ENCODE results near the gene SIAH1.

DNA sequence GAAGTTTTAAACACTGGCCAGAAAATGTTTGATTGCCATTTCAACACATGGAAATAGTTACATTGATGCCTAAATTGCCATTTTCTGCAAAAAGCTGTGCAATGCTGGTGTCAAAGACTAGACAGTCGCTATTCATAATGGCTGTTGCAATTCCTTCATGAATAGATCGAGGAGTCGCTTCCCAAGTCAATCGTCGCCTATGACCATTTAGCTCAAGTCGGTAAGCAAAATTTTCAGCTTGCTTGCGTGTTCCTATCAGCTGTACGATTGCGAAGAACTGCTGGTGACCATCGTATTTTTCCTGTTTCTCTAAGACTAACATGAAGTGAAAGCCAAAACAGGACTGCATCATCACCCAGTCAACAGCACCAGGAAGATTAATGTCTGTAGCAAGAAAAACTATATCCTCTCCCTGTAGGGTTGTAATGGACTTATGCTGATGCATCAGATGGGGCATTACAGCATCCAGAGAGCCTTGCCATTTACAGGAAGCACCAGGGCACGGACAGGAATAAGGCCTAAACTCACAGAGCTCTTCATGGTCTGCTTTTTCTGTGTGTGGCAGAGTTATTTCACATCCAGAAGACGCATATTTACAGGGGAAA, 23.6 kb downstream of the SIAH1 start:
- no peak for TF ChIP-seq POLR2A (IDR thresholded peaks at IDR 0.05)
- TF ChIP-seq, protein P1, sequence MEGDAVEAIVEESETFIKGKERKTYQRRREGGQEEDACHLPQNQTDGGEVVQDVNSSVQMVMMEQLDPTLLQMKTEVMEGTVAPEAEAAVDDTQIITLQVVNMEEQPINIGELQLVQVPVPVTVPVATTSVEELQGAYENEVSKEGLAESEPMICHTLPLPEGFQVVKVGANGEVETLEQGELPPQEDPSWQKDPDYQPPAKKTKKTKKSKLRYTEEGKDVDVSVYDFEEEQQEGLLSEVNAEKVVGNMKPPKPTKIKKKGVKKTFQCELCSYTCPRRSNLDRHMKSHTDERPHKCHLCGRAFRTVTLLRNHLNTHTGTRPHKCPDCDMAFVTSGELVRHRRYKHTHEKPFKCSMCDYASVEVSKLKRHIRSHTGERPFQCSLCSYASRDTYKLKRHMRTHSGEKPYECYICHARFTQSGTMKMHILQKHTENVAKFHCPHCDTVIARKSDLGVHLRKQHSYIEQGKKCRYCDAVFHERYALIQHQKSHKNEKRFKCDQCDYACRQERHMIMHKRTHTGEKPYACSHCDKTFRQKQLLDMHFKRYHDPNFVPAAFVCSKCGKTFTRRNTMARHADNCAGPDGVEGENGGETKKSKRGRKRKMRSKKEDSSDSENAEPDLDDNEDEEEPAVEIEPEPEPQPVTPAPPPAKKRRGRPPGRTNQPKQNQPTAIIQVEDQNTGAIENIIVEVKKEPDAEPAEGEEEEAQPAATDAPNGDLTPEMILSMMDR (IDR thresholded peaks at IDR 0.05): no peak
